Nephron progenitor cell (in vitro differentiated cells): ENCODE results near the gene MAL.
A peak's percentile ranks its signal among the peaks of the same experiment; 100 is the strongest.

Experiments
- DNase-seq: peaks from one replicate; pipeline ENCODE4 v3.0.0; 2021
- H3K27ac Mint-ChIP-seq: 2 replicates; pipeline ENCODE4 v1.8.0; 2021; ENCODE audit warnings: mild to moderate bottlenecking, moderate library complexity, mixed read lengths
- H3K27me3 Mint-ChIP-seq: 2 replicates; pipeline ENCODE4 v1.8.0; 2021; ENCODE audit warnings: mild to moderate bottlenecking, low read depth, mixed read lengths; ENCODE audit not compliant: poor library complexity
- H3K36me3 Mint-ChIP-seq: 2 replicates; pipeline ENCODE4 v1.8.0; 2021; ENCODE audit warnings: low read depth, mixed read lengths
- H3K4me1 Mint-ChIP-seq: 2 replicates; pipeline ENCODE4 v1.8.0; 2021; ENCODE audit warnings: mixed read lengths
- H3K4me3 Mint-ChIP-seq: 2 replicates; pipeline ENCODE4 v1.8.0; 2021; ENCODE audit warnings: mild to moderate bottlenecking, moderate library complexity, mixed read lengths
- H3K9me3 Mint-ChIP-seq: 2 replicates; pipeline ENCODE4 v1.8.0; 2021; ENCODE audit warnings: mild to moderate bottlenecking, moderate library complexity, mixed read lengths
- CTCF ChIP-seq: fragments of 200-600 bp; sonication (generic); IDR thresholded peaks from 2 replicates; pipeline ENCODE4 v1.5.0; 2021; ENCODE audit warnings: antibody characterized with exemption

Gene MAL

GRCh38 chr2:95010126-95010525, 15.4 kb upstream of the MAL start:
- Mint-ChIP-seq H3K4me3 (peak overlapping the region; percentile 47), H3K27ac (peak overlapping the region; percentile 74), H3K36me3 (no peaks in the 10 kb centered on the region), H3K27me3 (peaks cover 15% of the 10 kb centered on the region), H3K9me3 (peaks cover 4% of the 10 kb centered on the region), H3K4me1 (peaks cover 74% of the 10 kb centered on the region)
- peak; percentile 42 for DNase-seq
- no peak for TF ChIP-seq CTCF

- Mint-ChIP-seq H3K4me3 (no peak overlapping the region), H3K9me3 (peaks cover 4% of the 10 kb centered on the region)
Observed at GRCh38 chr2:95010718-95011117, 14.8 kb upstream of the MAL start.

GRCh38 chr2:95012881-95013550, 12.5 kb upstream of the MAL start:
- Mint-ChIP-seq H3K9me3 (peaks cover 4% of the 10 kb centered on the region), H3K27ac (no peak overlapping the region), H3K4me1 (peaks cover 61% of the 10 kb centered on the region), H3K4me3 (no peak overlapping the region), H3K27me3 (peaks cover 11% of the 10 kb centered on the region), H3K36me3 (no peaks in the 10 kb centered on the region)
- no peak for TF ChIP-seq CTCF
- DNase-seq, result no peak

More at GRCh38 chr2:95010718-95011117, 14.8 kb upstream of the MAL start:
- no peak for TF ChIP-seq CTCF
- Mint-ChIP-seq H3K36me3 (no peaks in the 10 kb centered on the region), H3K4me1 (peaks cover 73% of the 10 kb centered on the region), H3K27me3 (peaks cover 12% of the 10 kb centered on the region), H3K27ac (peak overlapping the region; percentile 78)
- DNase-seq, result no peak

GRCh38 chr2:95013726-95014125, 11.8 kb upstream of the MAL start:
- Mint-ChIP-seq H3K4me3 (no peak overlapping the region), H3K9me3 (peaks cover 4% of the 10 kb centered on the region), H3K36me3 (no peaks in the 10 kb centered on the region), H3K27ac (no peak overlapping the region), H3K27me3 (peaks cover 18% of the 10 kb centered on the region), H3K4me1 (peaks cover 57% of the 10 kb centered on the region)
- no peak for TF ChIP-seq CTCF
- DNase-seq, result no peak

GRCh38 chr2:95014126-95014708, 11.3 kb upstream of the MAL start:
- no peak for DNase-seq
- TF ChIP-seq CTCF, result no peak
- Mint-ChIP-seq H3K4me1 (peaks cover 53% of the 10 kb centered on the region), H3K36me3 (no peaks in the 10 kb centered on the region), H3K9me3 (peaks cover 4% of the 10 kb centered on the region), H3K4me3 (no peak overlapping the region), H3K27me3 (peaks cover 23% of the 10 kb centered on the region), H3K27ac (no peak overlapping the region)
